Stimulated activated naive CD4-positive, alpha-beta T cell (primary cell): ENCODE data around the gene OBP2A.
"Not testable (repeated sequence)": the region's sequence is repeated elsewhere in the genome, so short reads cannot be mapped to it uniquely, and the experiment has no call there.

Source experiments
- DNase-seq, 6 experiments: peaks; one replicate each; lab custom pipeline; 2025; lab: John Stamatoyannopoulos, UW

Gene OBP2A, protein sequence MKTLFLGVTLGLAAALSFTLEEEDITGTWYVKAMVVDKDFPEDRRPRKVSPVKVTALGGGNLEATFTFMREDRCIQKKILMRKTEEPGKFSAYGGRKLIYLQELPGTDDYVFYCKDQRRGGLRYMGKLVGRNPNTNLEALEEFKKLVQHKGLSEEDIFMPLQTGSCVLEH

DNA sequence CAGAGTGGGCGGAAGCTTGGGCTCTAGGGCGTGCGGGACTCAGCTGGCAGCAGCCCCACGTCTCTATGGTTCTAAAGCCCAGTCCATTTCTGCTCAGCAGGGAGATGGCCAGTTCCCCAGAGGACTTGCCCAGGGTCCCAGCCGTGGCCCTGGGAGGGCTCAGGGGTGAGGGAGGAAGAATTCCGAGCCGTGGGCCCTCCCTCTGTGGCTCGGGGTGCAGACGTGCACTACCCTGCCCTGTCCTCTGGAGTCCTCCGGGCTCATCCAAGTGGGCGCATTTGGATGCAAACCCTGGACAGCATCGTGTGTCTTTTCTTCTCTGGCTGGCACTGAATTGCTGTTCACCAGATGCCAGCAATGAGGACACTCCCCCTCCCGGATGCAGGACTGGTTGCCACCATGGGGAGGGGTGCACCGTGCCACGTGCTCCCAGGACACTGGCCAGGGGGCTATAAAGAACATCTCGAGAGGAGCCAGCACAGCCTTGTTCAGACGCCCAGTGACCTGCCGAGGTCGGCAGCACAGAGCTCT is at the start of gene OBP2A:
TSS of gene OBP2A (plus strand) at position 481 of the 531 bp plus-strand sequence. CDS start 55 bp downstream, outside the sequence.
- DNase-seq, result not testable (repeated sequence)

DNA sequence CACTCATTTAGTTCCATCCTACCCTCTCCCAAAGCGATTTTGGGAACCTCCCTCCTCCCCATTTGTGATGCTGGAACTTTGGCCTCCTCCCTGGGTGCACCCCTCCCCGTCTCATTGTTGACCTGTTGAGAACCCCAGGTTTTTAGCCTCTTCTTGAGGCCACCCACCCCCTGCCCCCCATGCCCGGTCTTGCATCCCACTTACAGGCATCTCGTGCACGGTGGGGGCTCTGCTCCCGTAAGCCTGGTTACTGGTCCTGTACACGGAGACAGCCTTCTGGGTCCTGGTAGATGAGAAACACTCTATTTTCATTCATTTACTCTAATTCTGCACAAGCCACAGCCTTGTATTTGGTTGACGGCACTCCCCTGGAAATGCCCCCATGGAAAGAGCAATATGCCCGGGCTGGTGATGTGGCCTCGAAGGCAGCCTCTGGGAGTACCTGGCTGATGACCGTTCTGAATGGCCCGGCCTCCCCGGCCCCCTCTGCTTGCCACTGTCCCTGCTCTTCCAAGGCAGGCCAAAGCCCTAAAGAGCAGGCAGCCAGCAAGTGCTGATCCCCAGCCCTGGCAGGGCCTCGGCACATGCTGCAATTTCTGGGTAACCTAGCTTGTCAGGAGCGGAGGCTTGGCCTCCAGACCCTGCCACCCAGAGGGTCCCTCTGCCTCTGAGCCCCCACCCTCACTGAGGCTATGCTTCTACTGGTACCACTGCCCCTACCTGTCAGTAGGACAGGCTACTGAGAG is 47.4 kb upstream of the OBP2A start:
- no peak for DNase-seq

DNA sequence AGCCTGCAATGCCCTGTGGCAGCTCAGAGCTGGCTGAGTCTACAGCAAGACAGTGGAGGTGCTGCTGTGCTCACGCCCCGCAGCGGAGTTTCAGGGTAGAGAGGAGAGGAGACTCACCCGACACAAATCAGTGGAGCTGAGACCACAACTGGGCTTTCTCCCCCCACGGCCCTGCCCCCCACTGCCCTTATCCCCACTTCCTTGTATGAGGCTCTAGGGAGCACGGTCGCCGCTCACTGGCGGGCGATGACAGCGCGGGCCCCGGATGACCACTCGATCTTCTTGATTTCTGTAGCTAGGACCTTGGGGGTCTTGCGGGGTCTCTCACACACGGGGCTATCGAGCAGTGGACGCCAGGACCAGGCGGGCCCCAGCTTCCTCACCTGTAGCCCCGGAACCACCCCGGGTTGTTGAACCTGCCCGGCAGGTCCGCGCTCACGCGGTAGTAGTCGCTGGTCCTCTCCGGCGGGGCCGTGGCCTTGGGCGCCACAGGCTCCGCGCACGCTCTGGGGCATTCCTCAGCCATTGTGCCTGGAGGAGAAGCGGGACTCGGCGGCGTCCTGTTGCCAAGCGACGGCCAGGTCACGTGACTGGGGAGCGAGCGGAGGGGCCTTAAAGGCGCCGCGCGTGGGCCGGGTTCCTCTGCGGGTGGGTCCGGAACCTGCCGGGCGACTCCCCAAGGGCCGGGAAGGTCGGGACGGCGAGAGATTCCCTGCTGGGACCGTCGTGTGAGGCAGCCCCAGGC is 46.4 kb upstream of the OBP2A start:
- DNase-seq, result peak; percentile 64 to 90 (median 80)

DNA sequence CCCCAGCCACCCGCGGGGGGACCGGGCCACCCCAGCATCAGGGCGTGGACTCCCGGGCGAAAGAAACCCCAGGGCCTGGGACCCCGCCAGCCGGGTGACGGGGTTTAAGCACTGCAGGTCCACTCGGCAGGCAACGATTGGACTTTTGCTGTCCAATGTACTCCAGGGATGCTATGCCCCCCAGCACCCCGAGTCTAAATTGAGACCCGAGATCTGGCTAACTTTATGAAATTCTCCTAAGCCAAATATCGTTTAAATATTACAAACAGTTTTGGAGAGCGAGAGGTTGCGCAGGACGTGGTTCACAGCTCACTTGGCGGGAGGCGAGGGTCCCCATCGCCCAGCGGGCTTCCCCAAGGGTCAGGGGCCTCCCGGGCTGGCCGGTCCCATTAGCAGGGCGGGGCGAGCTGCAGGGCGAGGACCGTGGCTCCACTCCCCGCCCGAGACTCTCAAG is 45.8 kb upstream of the OBP2A start:
- DNase-seq, result no peak

DNA sequence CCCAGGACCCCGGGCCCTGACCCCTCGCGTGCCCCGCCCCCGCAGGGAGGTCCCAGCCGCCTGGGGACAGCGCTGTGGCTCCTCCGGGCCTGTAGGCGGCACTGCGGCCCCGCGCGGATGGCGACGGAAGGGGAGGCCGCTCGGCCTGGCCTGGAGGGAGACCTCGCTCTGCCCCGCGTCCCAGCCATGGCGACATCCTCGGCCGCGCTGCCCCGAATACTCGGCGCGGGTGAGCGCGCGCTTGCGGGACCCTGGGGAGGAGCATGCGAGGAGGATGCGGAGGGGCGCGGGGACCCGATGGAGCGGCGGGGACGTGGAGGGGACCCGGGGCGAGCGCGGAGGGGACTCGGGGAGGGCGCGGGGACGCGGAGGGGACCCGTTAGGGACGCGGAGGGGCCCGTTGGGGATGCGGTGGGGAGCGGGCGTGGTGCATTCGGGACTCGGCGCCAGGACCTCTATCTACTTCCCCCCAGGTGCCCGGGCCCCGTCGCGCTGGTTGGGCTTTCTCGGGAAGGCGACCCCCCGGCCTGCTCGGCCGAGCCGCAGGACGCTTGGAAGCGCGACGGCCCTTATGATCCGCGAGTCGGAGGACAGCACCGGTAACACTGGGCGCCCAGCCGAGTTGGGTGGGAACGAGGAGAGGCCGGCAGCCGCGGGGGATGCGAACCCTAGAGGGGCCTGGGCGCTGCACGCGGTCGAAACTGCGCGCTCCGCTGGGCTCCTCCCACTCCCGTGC is 45.2 kb upstream of the OBP2A start, which contains the start of gene MRPS2:
TSS of gene MRPS2 (plus strand) at position 158 of the 736 bp plus-strand sequence. CDS start at position 187, 29 bp downstream.
- DNase-seq, result peak; percentile 55 to 82 (median 74)

DNA sequence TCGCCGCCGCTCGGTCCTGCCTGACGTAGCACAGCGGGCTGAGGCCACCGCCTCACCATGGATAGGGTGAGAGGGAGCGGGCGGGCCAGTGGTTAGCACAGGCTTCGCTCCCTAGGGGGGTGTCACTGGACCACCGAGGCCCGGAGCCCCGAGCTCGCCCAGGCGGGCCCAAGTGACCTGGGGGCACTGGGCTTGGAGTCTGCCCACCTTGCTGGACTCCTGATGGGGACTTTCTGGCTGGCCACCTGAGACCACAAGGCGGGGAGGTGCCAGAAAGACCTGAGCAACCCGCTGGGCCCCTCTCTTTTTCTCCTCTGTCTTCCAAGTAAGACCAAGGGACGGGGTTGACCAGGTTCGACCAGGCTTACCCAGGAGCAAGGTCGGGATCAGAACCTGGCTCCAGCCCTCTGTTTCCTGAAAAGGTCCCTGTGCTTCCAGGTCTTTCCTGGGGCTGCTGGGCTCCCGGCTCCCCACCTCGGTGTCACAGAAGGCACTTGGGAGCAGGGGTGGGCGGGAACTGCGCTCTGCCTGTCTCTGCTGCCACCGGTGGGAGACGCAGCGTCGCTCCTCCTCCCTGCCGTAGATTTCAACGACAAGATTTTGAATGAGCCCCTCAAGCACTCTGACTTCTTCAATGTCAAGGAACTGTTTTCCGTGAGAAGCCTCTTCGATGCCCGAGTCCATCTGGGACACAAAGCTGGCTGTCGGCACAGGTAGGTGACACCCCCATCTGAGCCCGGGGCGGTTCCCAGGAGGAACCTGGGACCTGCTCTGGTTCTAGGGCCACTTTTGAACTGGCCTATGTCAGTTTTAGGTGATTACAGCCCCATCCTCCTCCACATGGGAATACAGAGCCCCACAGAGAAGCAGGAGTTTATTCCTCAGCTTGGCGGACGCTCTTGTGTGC is 44.4 kb upstream of the OBP2A start:
- DNase-seq, result no peak

DNA sequence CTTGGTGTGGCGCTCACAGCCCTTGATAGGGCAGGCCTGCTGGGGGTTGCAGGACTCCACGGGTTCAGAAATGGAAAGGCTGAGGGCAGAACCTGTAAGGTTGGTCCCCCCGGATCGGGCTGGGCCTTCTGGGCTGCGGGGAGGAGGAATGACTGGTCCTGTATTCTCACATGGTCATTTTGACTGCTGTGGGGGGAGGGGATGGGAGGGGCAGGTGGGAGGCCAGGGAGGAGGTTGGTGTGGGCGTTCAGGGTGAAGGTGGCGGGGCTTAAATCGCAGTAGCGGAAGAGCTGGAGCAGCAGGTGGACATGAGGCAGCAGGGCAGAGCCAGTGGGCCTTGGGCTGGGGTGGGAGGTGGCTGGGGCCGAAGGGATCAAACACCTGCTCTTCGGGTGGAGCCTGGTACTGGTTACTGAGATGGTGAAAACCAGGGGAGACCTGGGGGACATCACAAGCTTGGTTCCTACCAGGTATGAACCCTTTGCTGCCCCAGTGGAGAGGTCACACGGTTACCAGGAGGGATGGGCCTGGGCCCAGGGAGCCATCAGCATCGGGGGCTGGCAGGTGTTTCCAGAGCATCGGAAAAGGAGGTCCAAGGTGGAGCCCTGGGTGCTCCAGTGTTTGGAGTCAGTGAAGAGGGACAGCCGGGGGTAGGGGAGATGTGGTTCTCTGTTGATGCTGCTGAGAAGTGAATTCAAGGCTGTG is 43.6 kb upstream of the OBP2A start:
- no peak for DNase-seq

DNA sequence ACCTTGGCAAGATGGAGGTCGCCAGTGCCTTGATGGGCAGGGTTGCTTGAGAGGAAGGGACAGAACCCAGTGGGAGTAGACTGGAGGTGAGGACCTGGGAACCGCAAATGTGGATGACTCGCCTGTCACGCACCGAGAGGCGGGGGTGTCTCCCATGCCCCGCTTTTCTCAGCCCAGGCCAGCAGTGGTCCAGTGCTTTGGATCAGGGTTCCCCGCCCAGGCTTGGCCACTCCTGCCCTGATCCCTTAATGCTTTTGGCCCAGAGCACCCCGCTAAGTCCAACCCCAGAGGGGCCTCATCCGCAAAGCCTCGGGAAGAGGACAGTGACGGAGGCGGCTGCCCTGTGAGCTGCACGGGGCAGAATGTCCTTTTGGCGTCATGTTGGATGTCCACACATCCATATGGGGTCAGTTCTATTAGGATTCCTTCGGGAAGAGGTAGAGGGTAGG is 43.0 kb upstream of the OBP2A start:
- DNase-seq, result no peak

DNA sequence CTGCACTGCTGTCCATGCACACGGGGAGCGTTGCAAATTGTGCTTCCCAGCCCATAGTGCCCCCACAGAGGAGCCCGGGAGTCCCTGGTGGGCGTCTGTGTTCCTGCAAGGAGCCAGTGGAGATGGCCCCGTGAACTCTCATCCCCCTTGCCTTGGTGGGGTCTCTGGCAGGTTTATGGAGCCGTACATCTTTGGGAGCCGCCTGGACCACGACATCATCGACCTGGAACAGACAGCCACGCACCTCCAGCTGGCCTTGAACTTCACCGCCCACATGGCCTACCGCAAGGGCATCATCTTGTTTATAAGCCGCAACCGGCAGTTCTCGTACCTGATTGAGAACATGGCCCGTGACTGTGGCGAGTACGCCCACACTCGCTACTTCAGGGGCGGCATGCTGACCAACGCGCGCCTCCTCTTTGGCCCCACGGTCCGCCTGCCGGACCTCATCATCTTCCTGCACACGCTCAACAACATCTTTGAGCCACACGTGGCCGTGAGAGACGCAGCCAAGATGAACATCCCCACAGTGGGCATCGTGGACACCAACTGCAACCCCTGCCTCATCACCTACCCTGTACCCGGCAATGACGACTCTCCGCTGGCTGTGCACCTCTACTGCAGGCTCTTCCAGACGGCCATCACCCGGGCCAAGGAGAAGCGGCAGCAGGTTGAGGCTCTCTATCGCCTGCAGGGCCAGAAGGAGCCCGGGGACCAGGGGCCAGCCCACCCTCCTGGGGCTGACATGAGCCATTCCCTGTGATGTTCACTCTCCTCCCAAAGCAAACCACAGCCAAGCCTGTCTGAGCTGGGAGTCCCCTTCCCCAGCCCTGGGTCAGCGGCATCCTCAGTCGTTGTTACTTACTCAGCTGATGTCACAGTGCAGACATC is 42.3 kb upstream of the OBP2A start:
- no peak for DNase-seq

DNA sequence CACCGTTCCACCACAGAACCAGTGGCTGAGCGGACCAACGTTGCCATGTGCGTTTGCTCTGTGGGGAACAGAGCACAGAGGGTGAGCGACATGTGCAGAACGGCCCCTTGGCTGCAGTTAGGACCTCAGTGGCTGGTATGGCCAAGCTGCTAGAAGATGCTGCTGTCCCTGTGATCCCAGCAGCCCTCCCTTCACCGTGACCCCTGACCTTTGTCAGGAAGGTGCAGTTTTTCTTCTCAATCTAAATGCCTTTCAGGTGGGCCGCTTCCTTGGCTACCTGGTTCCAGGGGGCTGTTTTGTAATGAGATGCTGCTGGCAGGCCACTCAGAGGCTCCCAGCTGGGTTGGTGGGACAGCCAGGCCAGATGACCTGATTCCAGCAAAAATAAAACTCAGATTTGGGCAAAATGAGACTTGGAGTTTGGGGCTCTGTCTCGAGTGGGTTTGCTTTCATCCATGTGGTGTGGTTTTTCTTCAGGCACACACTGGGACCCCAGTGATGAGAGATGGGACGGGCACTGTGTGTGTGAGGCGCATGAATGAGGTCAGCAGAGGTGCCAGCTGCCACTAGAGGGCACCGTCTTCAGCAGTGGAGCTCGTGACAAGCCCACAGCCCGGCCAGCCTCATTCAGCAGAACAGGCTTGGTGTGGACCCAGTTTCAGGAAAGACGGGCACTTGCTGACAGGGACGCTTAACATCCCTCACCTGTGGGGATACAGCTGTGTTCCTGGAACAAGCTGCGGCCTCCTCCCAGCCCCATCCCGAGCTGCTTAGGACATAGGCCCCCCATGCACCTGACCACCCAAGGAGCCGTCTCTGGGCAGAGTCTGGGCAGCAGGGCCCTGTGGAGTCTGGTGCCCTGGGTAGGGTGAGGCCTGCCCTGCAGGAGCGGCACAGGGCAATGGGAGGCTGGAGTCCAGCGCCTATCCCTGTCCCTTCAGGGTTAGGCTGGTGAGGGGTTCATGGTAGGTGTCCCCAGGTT is 41.4 kb upstream of the OBP2A start:
- peak in 5 of 6 experiments; percentile 4 to 33 (median 24) for DNase-seq

DNA sequence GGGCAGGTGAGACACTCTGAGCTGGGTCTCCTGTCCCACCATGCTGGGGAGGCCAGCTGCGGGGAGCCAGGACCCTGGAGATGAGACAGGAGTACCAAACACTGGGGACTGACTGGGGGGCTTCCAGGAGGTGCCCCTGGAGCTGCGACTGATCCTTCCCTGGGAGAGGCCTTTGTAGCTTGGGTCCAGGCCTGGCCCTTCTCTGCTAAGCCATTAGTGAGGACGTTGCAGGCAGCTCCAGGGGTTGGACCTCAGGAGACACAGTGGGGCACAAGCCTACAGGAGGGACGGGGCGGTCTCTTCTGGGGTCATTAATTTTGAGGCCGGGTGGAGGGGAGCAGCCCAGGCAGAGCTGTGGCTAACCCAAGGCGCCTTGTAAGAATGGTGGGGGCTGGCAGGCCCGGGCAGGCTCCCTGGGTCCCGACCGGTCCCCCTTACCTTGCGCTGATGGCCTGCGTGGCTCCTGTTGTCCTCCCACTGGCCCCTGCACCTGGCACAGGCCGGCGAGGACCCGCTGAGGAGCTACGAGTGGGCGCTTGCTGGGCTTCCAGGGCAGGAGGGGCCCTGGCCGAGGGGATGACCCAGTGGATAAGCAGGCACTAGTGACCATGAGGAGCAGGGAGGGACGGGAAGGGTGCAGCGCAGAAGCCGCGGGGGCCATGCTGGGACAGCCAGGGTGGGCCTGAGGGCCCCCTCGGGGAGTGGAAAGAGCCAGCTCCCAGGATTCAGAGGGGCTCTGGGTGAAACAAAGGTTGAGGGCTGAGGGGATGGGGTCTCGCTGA is 40.3 kb upstream of the OBP2A start:
- DNase-seq, result no peak

DNA sequence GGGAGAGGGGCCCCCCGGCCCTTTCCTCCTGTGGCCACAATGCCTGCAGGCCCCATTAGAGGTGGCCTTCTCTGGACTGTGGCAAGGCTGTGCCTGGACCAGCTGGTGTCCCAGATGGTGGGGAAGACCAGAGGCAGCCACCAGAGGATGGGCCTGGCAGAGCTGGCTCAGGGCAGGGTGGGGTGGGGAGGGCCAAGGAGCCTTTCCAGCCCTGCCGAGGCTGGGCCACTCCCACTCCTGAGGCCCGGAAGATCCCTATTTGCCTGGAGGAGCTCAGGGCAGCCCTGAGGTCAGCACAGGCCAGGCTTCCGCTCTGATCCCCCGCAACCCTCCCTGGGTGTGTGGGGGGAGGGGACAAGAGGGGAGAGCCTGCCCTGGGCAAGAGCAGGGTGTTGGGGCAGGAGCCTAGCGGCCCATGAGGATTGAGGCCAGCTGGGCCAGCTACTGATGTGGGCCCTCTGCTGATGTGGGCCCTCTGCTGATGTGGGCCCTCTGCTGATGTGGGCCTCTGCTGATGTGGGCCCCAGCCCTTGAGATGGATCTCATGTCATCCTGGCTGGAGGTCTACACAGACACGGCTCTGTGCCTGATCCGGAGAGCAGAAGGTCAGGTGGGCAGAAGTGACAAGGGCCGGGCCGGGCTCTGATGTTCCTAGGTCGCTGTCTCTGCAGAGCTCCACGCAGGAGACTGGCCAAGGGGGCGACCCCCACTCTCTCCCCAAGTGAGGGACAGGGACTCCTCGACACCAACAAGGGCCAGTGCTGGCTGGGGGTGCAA is 39.4 kb upstream of the OBP2A start:
- no peak for DNase-seq

DNA sequence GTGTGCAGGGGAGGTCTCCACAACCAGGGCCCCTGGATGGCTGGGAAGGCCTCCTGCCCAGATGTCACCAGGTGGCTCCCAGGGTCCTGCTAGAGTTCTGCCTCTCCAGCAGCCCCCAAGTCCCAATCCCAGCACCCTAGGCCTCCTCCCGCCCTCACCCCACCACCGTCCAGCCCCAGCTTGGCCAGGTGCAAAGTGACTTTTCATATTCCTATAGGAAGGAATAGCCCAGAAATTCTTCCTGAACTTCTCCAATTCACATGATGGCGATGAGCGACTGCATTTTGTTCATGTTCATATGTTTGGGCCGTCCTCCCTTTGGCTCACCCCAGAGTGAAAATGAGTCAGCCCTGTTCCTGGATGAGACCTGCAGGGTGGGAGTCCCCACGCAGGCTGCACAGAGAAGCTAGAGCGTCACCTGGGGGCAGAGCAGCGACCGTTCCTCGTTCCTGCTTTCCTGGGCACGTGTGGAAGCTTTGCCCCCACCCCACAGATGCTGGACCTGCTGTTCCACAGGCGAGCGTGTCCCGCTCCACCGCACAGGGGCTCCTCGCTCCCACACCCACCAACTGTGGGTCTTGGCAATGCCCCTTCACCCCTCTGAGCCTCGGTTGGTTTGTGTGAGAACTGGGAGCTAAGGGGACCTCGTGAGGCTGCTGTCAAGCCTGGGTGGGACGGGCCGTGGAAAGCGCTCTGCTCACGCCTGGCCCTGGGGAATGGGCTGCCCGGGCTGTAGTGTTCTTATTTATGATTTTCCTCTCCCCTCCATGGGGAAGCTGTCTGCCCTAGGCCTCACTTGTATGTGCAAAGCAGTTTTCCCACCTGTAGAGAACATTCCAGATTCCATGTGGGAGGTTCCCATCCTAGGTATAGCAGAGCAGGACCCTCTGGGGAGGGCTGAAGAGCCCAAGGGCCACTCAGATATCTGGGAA is 38.6 kb upstream of the OBP2A start:
- no peak for DNase-seq

DNA sequence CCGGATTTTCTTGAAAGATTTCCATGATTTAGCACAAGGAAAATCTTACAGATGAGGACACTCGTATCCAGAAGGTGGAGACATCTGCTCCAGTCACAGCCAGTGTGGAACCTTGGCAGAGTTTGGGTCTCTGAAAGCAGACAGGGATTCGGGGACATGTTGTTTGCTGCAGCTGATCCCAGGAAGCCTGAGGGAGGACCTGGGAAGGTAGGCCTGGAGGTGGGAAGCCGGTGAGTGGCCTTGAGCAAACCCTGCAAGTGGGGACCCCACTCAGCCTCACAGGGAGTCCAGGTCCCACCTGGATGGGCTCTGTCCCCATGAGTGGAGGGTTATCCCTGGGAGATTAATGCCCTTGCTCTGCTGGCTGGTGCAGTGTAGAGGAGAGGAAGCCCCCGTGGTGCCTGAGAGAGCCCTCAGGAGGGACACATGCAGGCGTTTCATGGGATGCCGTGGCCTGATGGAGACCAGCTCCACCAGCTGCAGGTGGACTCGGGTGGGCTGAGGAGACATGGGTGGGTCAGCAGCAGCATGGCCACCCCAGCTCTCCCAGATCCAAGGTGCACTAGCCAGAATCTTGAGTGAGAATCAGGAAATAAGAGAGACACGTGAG is 37.6 kb upstream of the OBP2A start:
- DNase-seq, result no peak

DNA sequence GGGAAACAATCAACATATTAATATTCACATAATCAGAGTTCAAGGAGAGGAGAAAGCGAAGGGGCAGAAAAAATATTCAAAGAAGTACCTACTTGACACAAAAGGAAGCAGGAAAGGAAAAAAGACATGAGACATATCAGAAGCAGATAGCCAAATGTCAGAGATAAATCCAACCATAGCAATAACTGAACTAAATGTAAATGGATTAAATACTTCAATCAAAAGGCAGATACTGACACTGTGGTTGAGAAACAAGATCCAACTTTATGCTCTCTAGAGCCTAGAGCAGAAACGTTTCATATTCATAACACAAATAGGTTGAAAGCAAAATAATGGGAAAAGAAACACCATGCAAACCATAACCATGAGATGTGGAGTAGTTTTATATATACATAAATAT is 36.5 kb upstream of the OBP2A start:
- no peak for DNase-seq
